ENCODE results near the gene HOMER3.

HOMER3 gene

DNA sequence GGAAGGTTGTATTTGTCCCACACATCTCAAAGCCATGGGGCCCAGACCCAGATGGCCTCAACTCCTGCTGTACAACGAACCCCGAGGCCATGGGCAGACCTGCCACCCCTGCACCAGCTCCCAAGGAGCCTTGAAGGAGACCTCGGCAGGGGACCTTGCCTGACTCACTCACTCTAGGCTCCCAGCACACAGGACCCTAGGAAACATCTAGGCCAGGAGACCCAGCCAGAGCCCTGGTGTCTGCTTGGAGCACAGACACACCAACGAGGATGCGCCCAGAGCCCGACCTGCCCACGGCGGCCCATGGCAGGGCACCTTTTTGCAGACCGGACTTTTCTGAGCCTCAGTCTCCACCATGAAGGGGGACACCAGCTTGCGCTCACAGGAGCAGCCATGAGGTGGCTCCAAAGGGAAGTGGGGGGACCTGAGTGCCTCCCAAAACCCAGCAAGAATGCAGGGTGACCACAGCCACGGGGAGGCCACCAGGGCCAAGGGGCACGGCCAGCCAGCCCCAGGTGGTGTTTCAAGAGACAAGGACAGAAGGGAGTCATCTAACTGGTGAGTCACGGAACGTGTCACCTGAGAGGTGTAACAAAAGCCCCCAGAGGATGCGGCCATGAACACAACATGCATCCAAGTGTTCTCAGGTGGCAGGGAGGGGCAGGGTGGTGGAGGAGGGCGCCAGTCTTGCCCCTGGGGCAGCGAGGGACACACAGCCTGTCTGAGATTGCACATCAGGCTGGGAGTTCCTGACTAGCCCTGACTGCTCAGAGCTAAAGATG is 40.1 kb downstream of the HOMER3 start:
- no peak for DNase-seq

DNA sequence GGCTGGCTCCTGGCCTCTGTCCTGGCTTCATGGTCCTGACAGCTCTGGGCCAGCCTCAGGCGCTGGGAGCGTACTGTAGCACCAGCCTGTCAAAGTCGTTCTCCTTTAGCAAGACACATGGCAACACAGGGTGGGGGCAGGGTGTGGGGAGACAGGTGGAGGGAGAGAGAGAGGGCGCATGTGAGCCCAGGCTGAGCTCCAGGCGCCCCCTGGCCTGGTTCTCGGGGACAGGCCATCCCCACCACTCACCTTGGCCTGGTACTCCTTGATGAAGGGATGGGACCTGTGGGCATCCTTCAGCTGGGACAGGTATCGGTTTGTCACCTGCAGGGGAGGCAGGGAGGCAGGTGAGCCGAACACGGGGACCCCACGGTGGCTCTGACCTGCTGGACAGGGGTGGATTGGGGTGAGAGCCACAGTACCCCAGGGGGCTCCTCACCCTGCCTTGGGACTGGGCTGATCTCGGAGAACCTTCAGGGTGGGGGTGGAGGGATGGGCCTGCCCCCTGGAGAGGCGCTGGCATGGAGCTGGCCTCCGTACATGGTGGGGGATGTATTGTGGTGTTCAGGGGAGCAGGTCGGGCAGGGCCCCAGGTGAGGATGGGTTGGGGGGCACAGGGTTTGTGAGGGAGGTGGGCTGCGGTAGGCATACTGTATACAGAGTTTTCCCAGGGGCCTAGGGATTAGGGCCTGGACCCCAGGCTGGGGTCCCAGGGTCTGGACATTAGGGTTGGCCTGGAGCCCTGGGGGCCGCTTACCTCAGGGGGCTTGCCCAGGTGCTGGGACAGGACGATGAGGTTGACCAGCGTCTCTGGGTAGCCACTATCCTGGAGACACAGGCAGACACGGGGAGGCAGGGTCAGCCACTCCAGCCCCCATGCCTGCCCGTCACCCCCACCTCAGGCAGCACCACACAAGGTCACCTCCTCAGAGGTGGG is 41.1 kb downstream of the HOMER3 start:
- no peak for DNase-seq

DNA sequence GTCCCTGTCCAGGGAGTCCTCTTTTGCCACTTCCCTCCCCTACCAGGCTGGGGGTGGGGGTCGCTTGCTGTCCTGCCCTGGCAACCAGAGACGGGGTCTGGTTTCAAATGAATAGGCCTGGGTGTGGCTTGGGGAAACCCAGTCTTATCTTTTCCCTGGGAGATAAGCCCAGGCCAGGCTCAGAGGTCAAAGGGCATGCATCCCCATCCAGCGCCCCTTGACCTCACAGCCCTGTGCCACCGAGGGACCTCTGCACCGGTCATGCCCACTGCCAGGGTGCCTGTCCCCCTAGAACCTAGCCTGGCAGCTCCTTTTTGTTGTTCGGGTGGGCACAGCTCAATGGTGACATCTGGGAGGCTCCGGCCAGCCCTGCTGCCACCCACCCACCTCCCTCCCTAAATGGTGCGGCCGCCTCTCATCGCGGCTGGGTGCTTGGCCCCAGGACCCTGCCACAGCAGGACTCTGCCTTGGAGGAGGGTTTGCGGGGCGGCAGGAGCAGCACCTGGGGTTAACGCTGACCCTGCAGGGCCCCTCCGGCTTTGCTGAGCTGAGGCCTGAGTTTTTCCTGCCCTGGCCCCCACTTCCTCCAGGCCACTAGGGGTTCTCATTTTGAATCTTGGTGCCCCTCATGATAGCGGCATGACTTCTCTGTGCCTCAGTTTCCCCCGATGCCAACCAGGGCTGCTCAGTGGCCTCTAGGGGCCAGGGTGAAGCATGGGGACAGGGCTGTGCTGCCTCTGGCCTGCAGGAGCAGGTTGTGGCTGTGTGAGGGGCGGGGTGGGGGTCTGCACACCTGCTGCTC is 42.2 kb downstream of the HOMER3 start:
- DNase-seq, result no peak

DNA sequence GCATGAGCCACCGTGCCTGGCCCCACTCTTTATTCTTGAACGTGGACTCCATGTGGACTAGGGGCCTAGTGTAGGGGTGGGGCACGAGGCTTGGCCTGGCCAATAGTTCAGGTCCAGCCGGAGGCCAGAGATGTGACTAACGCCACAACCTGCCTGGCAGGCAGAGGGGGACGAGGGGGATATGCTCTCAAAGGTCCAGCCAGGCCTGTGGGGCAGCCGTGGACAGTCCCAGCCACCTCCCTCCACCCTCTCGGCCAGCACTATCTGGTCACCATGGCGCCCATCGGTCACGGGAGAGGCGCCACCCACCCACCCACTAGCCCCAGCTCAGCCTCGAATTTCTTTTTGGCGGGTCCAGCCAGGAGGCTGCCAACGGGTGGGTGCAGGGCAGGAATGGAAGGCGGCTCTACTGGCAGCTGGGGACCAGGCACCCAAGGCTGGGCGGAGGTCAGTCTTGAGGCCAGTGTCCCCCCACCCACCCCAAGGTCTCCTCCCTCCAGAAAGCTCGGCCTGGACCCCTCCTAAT is 42.9 kb downstream of the HOMER3 start:
- no peak for DNase-seq

DNA sequence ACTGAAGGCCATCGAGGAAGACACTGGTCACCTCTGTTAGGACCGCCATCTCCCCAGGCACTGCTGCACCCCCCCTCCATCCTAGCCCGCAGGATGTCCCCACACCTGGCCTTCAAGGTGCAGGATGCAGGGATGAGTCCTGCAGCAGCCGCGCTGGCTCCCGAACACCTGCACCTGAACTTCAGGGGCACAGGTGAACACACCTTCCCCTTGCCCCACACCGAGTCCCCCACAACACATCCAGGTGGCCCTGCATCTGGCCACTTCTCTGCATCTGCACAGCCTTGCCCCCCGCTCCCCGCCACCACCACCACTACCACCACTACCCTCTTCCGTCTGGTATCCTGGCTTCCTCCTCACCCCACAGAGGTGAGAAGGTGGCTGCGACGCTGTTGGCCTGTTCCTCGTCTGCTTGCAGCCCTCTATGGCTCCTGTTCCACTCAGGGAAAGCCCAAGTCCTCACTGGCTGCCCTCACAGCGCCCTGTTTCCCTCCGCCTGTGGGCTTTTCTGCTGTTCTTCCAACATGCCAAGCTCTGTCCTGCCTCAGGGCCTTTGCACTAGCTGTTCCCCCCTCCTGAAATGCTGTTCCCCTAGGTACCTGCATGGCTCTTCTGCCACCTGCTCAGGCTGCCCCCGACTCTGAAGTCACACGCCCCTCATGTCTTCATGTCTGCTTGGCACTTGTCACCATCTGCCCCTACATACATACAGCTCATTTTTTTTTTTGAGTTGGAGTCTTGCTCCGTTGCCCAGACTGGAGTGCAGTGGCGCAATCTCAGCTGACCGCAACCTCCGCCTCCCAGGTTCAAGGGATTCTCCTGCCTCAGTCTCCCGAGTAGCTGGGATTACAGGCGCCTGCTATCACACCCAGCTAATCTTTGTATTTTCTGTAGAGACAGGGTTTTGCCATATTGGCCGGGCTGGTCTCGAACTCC is 43.7 kb downstream of the HOMER3 start:
- no peak for DNase-seq

DNA sequence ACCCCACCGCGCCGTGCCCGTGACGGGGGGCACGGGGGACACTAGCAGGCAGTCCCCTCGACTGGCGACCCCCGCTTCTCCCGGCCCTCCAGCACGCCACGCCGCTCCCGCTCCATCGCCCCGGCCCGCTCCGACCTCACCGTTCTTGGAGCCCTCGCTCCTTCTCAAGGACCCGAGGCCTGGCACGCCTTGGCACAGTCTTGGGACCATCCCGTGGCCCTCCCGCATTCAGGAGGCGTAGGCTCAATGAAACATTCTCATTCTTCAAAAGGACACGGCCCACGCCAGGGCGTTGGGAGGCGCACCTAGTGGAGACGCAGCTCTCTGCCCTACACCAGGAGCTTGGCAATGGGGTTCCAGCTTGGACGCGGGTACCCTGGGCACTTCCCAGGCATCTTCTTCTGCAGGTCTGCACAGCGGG is 44.6 kb downstream of the HOMER3 start:
- no peak for DNase-seq

DNA sequence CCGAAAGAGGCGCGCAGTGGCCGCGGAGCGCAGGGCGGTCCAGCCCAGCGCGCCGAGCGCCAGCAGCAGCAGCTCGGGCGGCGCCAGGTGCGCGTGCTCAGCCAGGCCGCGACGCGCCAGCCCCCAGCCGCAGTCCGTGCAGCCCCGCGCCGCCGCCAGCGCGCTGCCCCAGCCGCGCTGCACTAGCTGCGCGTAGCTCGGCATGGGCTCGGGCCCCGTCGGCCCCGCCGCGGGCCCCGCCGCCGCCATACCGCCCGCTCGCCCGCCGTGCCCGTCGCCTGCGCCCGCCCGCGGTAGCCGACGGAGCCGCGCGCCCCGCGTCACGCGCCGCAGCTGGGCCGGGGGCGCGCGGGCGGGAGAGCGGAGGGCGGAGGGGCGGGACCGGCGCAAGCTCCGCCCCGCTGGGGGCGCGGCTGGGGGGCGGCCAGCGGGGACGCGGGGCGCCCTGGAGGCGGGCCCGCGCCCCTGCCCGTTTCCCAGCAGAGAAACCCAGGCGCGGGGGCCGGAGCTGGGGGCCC is 45.1 kb downstream of the HOMER3 start, which contains the start of gene CERS1:
CERS1 (minus strand) TSS at position 335 of the 518 bp plus-strand sequence; CDS start at position 249, 86 bp downstream.
- DNase-seq, result no peak

DNA sequence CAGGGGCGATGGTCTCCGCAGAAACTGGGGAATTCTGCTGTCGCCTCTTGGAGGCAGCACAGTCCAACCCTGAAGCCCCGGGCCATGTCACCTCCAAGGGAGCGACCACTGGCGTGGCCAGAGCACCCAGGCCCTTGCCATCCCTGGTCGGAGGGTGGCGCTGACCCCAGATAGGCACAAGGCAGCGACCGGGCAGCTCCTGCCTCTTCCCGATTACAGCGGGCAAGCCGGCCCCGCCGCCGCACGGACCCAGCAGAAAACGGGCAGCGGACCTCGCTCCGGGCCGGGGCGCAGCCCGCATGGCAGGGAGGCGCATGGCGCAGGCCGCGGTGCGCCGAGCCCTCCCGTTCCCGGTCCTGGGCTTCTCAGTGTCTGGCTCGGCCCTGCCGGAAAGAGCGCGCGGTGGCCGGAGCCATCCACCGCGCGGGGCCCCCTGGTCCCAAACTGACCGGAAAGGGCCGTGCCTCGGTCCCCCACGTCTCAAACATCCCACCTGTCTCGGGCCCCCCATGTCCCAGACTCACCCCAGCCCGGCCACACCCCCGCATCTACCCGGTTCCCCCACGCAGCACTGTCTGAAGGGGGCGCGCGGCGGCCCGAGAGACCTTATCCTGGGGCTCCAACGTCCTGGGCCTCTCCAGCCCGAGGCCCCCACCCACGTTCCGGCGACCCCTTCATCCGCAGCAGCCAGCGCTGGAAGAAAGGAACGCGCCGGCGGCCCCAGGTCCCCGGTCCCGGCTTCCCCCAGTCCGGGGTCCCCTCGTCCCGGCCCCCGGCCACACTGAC is 45.8 kb downstream of the HOMER3 start:
- DNase-seq, result no peak

DNA sequence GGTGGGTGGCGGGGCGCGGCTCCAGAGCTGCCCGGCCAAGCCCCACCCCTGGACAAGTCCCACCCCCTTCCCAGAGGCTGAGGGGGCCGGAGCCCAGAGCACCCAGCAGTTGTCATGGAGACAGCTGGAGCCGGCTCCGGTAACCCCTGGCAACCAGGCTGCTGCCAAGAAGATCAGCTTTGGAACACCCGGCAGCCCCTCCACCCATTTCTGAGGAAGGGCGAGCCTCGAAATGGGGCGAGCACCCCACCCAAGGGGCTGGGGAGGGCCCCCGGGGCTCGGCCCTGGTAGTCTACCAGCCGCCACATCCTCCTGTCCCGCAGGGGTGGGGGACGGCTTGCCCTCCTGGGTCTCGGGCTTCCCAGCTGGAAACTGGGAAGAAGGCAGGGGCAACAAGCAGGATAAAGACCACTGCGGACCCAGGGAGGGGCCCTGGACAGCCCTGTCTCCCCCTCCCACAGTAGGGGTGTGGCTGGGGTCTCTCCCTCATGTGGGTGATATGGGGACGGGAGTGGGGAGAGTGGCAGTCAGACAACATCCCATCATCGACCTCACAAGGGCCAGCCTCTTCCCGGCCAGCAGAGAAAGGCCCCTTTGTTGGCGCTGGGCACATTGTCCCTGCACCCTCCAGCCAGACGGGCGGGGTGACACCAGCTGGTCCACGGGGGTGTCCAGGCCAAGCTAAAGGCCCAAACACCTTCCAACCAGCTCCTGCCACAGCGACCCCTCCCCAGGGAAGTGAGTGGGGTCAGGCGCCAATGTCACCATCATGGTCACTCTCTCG is 46.6 kb downstream of the HOMER3 start:
- no peak for DNase-seq

DNA sequence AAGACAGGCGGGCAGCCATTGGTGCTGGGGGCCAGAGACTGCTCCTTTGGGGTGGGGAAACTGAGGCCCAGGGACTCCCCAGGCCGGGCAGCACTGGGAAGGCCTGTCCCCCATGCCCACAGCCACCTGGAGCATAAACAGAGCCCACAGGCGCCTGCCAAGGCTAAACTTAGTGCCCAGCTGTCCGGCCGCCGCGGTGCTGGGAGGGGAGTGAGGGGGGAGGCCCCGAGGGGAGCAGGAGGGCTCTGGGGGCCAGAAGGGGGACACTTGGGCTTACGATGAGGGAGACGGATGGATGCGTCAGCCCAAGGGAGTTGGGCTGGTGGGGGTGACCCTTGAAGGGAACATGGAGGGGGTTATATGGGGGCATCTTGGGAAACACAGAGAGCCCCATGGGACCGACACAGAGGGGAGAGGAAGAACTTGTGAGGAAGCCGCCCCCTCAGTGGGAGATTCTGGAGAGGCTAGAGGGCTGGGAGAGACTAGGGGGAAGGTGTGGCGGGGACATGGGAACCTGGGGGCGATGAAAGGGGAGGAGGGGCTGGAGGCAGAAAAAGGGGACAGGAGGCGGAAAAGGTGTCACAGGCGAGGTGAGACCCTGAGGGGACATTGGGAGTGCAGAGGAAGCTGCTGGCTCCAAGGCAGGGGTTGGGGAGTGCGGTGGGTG is 47.3 kb downstream of the HOMER3 start:
- no peak for DNase-seq

DNA sequence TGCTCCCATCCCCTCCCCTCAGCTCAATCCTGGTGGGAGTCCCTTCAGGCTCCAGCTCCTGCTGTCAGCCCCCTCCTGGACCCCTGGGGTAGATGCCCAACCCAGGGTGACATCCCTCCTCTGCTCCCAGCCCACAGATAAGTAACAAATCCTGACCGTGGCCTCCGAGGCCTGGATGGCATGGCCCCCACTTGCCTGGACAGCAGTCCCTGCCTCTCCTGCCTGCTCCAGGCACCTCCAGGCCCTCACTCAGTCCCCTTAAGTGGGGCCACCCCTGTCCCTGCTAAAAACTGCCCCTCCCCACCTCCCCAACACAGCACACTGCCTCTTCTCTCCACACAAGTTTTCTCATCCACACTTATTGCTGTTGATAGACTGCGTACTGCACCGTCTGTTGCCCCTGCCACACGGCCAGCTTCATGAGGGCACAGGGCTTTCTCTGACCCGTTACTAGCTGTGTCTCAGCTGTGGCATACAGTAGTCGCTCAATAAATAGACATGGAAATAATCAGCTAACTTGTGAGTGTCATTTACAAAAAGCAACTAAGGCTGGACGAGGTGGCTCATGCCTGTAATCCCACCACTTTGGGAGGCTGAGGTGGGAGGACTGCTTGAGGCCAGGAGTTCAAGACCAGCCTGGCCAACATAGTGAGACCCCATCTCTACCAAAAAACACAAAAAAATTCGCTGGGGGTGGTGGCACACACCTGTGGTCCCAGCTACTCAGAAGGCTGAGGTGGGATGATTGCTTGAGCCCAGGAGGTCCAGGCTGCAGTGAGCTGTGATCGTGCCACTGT is 50.9 kb downstream of the HOMER3 start:
- no peak for DNase-seq

DNA sequence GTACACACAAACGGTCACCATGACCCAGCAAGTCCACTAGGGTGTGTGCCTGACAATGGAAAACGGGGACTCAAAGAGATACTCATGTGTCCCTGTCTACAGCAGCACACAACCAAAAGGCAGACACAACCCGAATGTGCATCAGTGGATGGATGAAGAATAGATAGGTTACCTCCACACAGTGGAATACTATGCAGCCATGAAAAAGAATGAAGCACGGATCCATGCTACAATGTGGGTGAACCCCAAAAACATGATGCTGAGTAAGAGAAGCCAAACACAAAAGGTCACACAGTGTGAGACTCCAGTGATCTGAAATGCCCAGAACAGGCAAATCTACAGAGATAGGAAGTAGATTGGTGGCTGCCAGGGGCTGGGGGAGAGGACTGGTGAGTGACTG is 54.0 kb downstream of the HOMER3 start:
- no peak for DNase-seq

DNA sequence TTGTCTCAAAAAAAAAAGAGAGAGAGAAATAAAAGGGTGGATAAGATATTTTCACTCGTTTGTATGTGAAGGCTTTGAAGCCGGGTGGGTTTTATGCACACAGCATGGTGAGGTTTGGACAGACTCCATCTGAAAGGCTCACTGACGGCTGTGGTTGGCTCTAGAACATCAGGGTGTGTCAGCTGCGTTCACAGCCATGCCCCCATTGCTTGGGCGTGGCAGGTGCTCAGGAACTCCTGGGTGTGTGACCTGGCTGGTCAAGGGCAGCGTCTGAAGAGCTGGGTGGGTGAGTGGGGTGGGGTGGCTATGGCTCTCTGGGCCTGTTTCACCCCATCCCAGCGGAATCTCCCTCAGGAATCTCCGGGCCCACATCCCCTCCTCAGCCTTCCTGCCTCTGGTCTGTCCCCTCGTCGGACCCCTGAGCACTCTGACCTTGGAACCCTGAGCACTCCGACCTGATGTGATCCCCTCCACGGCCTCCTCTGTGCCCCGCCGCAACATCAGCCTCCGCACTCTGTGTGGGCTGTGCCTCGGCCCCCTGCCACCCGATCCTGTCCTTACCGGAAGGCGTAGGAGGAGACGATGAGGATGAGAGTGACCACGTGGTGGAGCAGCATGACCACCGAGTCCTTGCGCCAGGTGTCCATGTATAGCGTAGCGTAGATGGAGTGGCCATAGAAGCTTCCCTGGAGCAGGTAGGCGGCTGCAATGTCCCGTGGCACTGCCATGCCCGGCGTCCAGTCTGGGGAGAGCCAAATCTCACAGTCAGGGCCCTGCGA is 57.3 kb downstream of the HOMER3 start:
- DNase-seq, result no peak

DNA sequence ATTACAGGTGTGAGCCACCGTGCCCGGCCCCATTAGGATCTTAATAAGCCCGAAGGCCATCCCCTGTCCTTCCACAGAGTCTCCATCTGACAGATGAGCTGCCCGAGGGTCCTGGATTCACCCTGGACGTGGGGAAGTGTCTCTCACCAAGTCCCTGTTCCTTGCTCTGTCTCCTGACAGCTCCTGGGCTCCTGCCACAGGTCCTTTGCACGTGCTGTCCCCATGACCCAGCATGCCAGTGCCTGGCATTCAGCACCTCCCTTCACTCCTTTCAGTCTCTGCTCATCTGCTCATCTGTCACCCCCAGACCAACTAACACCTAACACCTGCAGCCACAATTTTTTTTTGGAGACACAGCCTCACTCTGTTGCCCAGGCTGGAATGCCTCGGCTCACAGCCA is 59.5 kb downstream of the HOMER3 start:
- no peak for DNase-seq

DNA sequence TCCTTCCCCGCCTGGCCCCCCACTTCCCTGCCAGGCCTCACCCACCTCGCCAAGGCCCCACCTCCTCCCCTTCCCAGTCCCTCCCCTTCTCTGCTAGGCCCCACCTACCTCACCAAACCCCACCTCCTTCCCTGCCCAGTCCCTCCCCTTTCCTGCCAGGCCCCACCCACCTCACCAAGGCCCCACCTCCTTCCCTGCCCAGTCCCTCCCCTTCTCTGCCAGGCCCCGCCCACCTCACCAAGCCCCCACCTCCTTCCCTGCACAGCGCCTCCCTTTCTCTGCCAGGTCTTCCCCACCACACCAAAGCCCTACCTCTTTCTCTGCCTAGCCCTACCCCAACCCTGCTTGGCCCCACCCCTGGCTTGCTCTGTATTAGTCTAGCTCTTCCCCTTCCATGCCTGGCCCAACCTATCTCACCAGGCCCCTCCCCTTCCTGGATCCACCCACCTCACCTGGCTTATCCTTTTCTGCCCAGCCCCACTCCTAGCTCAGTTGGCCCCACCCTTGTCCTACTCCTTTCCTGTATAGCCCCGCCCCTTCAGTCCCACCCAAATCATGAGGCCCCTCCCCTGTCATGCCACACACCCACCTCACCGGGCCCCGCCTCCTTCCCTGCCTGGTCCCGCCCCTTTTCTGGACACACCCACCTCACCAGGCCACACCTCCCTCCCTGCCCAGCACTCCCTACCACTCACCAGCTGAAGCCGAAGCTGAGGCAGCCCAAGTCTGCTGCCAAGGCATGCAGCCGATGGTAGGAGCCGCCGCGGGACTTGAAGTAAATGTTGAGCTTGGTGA is 61.2 kb downstream of the HOMER3 start:
- no peak for DNase-seq
